GM23338 (cell line): Measurements from ENCODE around the gene ST3GAL4.

Experiments used
- CREB1 ChIP-seq: fragments of 250-450 bp; sonication (Bioruptor Pico); IDR thresholded peaks from 2 replicates; pipeline ENCODE4 v1.5.0; 2020; ENCODE audit warnings: low read depth, mild to moderate bottlenecking, moderate library complexity
- EZH2 ChIP-seq: fragments of 200-600 bp; sonication (generic); IDR thresholded peaks from one replicate; pipeline ENCODE4 v1.8.0; 2017; ENCODE audit warnings: antibody characterized with exemption, mild to moderate bottlenecking, low read depth; ENCODE audit not compliant: unreplicated experiment
- EZH2phosphoT487 ChIP-seq: fragments of 200-600 bp; sonication (generic); IDR thresholded peaks from one replicate; pipeline ENCODE4 v1.8.1; 2018; ENCODE audit warnings: antibody characterized with exemption; ENCODE audit not compliant: unreplicated experiment
- TF ChIP-seq, protein P1 (sequence below), 2 experiments: fragments of 200-600 bp in 1 of 2; sonication (generic) in 1 of 2; conservative IDR thresholded peaks; 2 replicates each; pipeline versions ENCODE4 v1.5.1 to v1.6.1; 2016 to 2017; ENCODE audit warnings: antibody characterized with exemption in 2 of 2, low read depth in 2 of 2, mild to moderate bottlenecking in 2 of 2, moderate library complexity in 1 of 2

DNA sequence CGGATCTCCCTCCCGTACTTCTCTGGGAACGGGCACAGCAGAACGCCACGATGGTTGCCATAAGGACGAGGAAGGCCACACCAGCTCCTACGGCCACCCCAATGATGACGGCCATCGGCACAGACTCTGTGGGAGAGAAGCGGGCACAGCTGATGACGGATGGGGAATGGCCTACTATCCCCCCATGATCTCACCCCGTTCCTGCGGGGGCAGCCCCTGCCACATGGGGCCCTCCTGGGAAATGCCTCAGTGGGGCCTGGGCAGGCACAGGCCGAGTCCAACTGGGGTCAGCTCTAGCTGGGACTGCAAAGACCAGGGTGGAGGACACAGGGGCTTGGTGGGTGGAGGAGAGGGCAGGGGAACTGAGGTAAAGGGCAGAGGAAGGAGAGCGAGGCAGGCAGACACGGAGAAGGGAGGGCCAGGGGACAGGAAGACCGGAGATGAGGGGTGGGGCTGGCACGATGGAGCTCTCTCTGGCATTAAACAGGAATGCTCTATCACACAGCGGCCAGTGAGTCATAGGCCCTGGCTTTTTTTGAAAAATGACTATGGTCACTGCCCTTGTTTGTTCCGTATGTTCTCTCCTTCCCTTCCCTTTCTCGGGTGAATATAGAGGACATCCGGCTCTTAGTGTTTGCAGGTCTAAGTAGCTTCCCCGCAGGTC is 76.0 kb downstream of the ST3GAL4 start:
- TF ChIP-seq, protein P1, sequence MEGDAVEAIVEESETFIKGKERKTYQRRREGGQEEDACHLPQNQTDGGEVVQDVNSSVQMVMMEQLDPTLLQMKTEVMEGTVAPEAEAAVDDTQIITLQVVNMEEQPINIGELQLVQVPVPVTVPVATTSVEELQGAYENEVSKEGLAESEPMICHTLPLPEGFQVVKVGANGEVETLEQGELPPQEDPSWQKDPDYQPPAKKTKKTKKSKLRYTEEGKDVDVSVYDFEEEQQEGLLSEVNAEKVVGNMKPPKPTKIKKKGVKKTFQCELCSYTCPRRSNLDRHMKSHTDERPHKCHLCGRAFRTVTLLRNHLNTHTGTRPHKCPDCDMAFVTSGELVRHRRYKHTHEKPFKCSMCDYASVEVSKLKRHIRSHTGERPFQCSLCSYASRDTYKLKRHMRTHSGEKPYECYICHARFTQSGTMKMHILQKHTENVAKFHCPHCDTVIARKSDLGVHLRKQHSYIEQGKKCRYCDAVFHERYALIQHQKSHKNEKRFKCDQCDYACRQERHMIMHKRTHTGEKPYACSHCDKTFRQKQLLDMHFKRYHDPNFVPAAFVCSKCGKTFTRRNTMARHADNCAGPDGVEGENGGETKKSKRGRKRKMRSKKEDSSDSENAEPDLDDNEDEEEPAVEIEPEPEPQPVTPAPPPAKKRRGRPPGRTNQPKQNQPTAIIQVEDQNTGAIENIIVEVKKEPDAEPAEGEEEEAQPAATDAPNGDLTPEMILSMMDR (conservative IDR thresholded peaks at IDR 0.05; ENCODE audit: low read depth in 2 of 2) = no peak
- TF ChIP-seq EZH2 (no peak), EZH2phosphoT487 (no peak), CREB1 (CRISPR knock-in tag) (no peak)
